Suprapubic skin (tissue), 4 donors: ENCODE data around the gene ITIH4.

Source experiments
- CTCF ChIP-seq, 2 donors: fragments of 200-600 bp in 1 of 2; fragments of 450-650 bp in 1 of 2; sonication (generic) in 1 of 2; IDR thresholded peaks; one replicate each; pipeline ENCODE4 v1.5.1; 2016 to 2019; ENCODE audit warnings: antibody characterized with exemption in 2 of 2, mild to moderate bottlenecking in 1 of 2, moderate library complexity in 1 of 2
- EP300 ChIP-seq: sonication (generic); formaldehyde crosslinking; IDR thresholded peaks from one replicate; pipeline ENCODE4 v1.6.1; 2017; ENCODE audit warnings: antibody characterized with exemption
- POLR2A ChIP-seq, 2 donors: fragments of 450-650 bp; IDR thresholded peaks; one replicate each; pipeline ENCODE4 v1.6.1; 2017; ENCODE audit warnings: antibody characterized with exemption in 2 of 2, mild to moderate bottlenecking in 2 of 2, moderate library complexity in 2 of 2
- POLR2AphosphoS5 ChIP-seq, 3 donors: sonication (generic); formaldehyde crosslinking; IDR thresholded peaks; one replicate each; pipeline ENCODE4 v1.6.1; 2017; ENCODE audit warnings: antibody characterized with exemption in 3 of 3

- no peak for TF ChIP-seq POLR2A (IDR thresholded peaks at IDR 0.05)
- no peak for TF ChIP-seq POLR2AphosphoS5 (IDR thresholded peaks at IDR 0.05)
- TF ChIP-seq CTCF (IDR thresholded peaks at IDR 0.05): no peak
- TF ChIP-seq EP300: no peak
Observed at GRCh38 chr3:52874160-52874701, 43.8 kb upstream of the ITIH4 start.
